Stomach (tissue), 9 donors: ENCODE data around the gene GRM4. TPM values are rescaled to one million over a fixed set of nuclear protein-coding genes. Genes with fewer than 3 reads are reported as not detected.

Experiments used
- DNase-seq, 2 donors: peaks; one replicate each; pipeline versions ENCODE4 v3.0.0 to v3.0.0-alpha.2; 2013 to 2019
- H3K27ac ChIP-seq, 5 donors: fragments of 200-600 bp in 4 of 5; sonication (generic) in 4 of 5; one replicate each; pipeline ENCODE4 v1.5.1; 2013 to 2019; ENCODE audit warnings: mild to moderate bottlenecking in 1 of 5, moderate library complexity in 1 of 5
- H3K27me3 ChIP-seq, 3 donors: fragments of 200-600 bp; sonication (generic); one replicate each; pipeline ENCODE4 v1.5.1; 2017 to 2019; ENCODE audit warnings: mixed run types in 1 of 3
- H3K36me3 ChIP-seq, 4 donors: fragments of 200-600 bp; sonication (generic); 1 replicate in 3 of 4; 2 replicates in 1 of 4; pipeline ENCODE4 v1.5.1; 2016 to 2019
- H3K4me1 ChIP-seq, 4 donors: fragments of 200-600 bp; sonication (generic); one replicate each; pipeline ENCODE4 v1.5.1; 2016 to 2019
- H3K4me3 ChIP-seq, 4 donors: fragments of 200-600 bp; sonication (generic) in 3 of 4; one replicate each; pipeline ENCODE4 v1.5.1; 2016 to 2019; ENCODE audit warnings: mild to moderate bottlenecking in 1 of 4
- H3K9me3 ChIP-seq, 4 donors: fragments of 200-600 bp; sonication (generic); one replicate each; pipeline ENCODE4 v1.5.1; 2016 to 2019
- CTCF ChIP-seq, 7 experiments: fragments of 450-650 bp in 4 of 7; fragments of 200-600 bp in 3 of 7; sonication (generic) in 3 of 7; IDR thresholded peaks; one replicate each; pipeline ENCODE4 v1.5.1; 2016 to 2019; ENCODE audit warnings: antibody characterized with exemption in 7 of 7, control low read depth in 2 of 7, mild to moderate bottlenecking in 1 of 7
- EP300 ChIP-seq: sonication (generic); formaldehyde crosslinking; IDR thresholded peaks from one replicate; pipeline ENCODE4 v1.6.1; 2017; ENCODE audit warnings: antibody characterized with exemption
- POLR2A ChIP-seq, 4 donors: fragments of 450-650 bp; IDR thresholded peaks; one replicate each; pipeline ENCODE4 v1.6.1; 2016; ENCODE audit warnings: antibody characterized with exemption in 4 of 4, control low read depth in 2 of 4, mild to moderate bottlenecking in 1 of 4, moderate library complexity in 1 of 4
- POLR2AphosphoS5 ChIP-seq, 3 donors: sonication (generic); formaldehyde crosslinking; IDR thresholded peaks; one replicate each; pipeline ENCODE4 v1.6.1; 2016; ENCODE audit warnings: antibody characterized with exemption in 3 of 3
- WGBS, 5 donors: extraction: QIAGEN DNeasy Blood & Tissue Kit in 3 of 5; methylation state at CpG; one replicate each; pipeline versions ENCODE4 v1.1.5 to v1.1.7; 2013 to 2018; 5-methylcytosine and 5-hydroxymethylcytosine counted together
- intact Hi-C: fragments of 100-400 bp; cut with DNase I; formaldehyde crosslinking; loops from one replicate; pipeline ENCODE4 v1.15.1; 2023; ENCODE audit warnings: low total_unique reads
- polyA plus RNA-seq, 3 donors: library from polyadenylated mRNA; stranded (reverse); fragments of 200-250 nt; gene quantifications; one replicate each; pipeline ENCODE4 v1.2.3, GENCODE V29; 2013
- total RNA-seq, 5 donors: library from RNA; depleted of rRNA; stranded (reverse); fragments of >200 nt; gene quantifications; one replicate each; pipeline versions ENCODE4 v1.1.0 to v1.2.3, GENCODE V29; 2014 to 2016
- donor health status: healthy with polysubstance abuse.
- donor health status: Bipolar disorder and iron deficiency.
- donor health status: healthy.

Gene GRM4
- total and polyA plus RNA-seq, 8 donors: 0.55 TPM; not detected in 7

DNA sequence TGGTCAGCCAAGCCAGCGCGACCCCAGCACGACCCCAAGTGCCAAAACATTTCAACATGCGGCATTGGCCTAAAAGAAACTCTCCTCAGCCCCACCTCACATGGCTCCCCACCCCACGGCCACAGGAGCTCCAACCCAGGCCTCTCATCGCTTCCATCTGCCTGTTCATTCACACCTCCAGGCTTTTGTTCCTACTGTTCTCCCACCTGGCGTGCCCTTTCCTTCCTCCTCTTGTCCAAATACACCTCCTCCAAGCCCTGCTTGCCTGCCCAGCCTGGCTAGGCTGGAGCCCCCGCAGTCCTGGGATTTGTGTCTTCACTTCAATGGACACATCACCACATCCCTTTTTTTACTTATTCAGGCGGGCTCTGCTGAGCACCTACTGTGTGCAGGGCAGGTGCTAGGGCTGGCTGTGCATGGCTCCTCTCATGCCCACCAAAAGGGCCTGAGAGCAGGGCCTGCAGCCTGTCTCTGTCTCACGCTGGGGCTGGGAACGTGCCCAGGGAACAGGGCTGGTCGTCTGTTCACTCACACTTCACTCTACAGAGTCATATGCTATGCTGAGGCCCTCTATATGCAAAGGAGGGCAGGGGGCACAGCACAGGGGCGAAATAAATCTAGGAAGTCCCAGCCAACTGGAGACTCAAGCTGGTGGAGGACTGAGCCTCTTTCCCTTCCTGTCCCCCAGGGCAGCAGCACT is 61.1 kb downstream of the GRM4 start:
- Histone ChIP-seq H3K4me1 (no peaks in the 10 kb centered on the region), H3K27ac (no peak overlapping the region), H3K27me3 (peaks cover 0 to 4% (median 0%) of the 10 kb centered on the region in 3 donors), H3K36me3 (no peaks in the 10 kb centered on the region), H3K4me3 (no peak overlapping the region), H3K9me3 (no peaks in the 10 kb centered on the region)
- DNase-seq: no peak
- WGBS, 5 donors: 63 to 70% (median 64%) methylated on average over 13 of the region's 13 CpGs
- intact Hi-C loops: no loop called here
- TF ChIP-seq EP300: no peak
- no peak for TF ChIP-seq CTCF (IDR thresholded peaks at IDR 0.05)
- TF ChIP-seq POLR2AphosphoS5 (IDR thresholded peaks at IDR 0.05): no peak
- TF ChIP-seq POLR2A (IDR thresholded peaks at IDR 0.05): no peak

- intact Hi-C loops: no loop called here
- TF ChIP-seq EP300: no peak
- TF ChIP-seq POLR2AphosphoS5 (IDR thresholded peaks at IDR 0.05): no peak
- TF ChIP-seq POLR2A (IDR thresholded peaks at IDR 0.05): no peak
- no peak for TF ChIP-seq CTCF (IDR thresholded peaks at IDR 0.05)
- DNase-seq: no peak
- Histone ChIP-seq H3K36me3 (no peaks in the 10 kb centered on the region), H3K27me3 (peaks cover 0 to 4% (median 0%) of the 10 kb centered on the region in 3 donors), H3K4me3 (no peak overlapping the region), H3K4me1 (no peaks in the 10 kb centered on the region), H3K27ac (no peak overlapping the region), H3K9me3 (no peaks in the 10 kb centered on the region)
- WGBS, 5 donors: 72 to 82% (median 78%) methylated on average over 25 of the region's 25 CpGs
Observed at GRCh38 chr6:34082864-34083626, 62.8 kb downstream of the GRM4 start.

DNA sequence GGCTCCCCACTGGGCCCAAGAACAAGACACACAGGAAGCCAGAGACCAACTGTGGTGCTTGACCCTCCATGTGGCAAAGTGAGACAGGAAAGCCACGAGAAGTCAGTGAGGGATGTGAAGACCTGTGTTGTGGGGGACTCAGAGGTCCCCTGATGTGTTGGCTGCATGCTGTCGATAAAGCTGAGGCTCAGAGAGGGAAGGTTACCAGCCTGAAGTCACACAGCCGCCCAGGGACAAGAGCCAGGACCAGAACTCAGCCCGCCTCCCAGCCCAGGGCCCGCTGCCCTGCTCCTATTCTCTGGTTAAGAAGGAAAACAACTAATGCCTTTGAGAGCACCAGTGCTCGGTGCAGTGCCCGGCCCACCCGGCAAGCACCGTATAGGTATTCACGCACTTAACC is 63.5 kb downstream of the GRM4 start:
- 83 to 90% (median 86%) methylated on average over 9 to 10 of the region's 10 CpGs for whole genome bisulfite sequencing, 5 donors
- no peak for TF ChIP-seq POLR2AphosphoS5 (IDR thresholded peaks at IDR 0.05)
- TF ChIP-seq EP300: no peak
- TF ChIP-seq CTCF (IDR thresholded peaks at IDR 0.05): no peak
- peaks cover 0 to 10% (median 0%) of the 10 kb centered on the region in 3 donors for H3K27me3 ChIP-seq
- no peaks in the 10 kb centered on the region for H3K36me3 ChIP-seq
- H3K4me1 ChIP-seq: no peaks in the 10 kb centered on the region
- DNase-seq: no peak
- H3K4me3 ChIP-seq: no peak overlapping the region
- H3K9me3 ChIP-seq: no peaks in the 10 kb centered on the region
- intact Hi-C loops: no loop called here
- H3K27ac ChIP-seq: no peak overlapping the region

DNA sequence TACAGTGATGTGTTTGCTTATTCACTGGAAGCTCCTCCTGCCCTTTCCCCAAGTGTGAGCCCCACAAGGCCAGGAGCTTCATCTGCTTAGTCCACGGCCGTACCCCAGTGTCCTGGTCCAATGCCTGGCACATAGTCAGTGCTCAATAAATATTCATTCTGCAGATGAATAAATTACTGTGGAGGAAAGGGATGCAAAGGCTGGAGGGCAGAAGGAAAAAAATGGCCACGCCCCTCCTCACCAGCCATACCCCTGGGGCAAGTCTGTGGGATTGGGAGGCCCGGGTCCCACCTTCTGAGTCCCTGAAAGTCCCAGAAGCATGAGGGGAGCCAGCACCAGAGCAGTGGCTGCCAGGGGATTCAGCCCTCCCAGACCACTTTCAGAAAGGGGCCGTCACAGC is 65.5 kb downstream of the GRM4 start:
- H3K27ac ChIP-seq: no peak overlapping the region
- intact Hi-C loops: no loop called here
- no peak overlapping the region for H3K4me3 ChIP-seq
- no peaks in the 10 kb centered on the region for H3K36me3 ChIP-seq
- WGBS, 5 donors: 54 to 86% (median 76%) methylated on average over 4 to 5 of the region's 5 CpGs
- no peaks in the 10 kb centered on the region for H3K9me3 ChIP-seq
- TF ChIP-seq CTCF (IDR thresholded peaks at IDR 0.05) (no peak), EP300 (no peak), POLR2AphosphoS5 (IDR thresholded peaks at IDR 0.05) (no peak), POLR2A (IDR thresholded peaks at IDR 0.05) (no peak)
- H3K27me3 ChIP-seq: peaks cover 0 to 12% (median 0%) of the 10 kb centered on the region in 3 donors
- H3K4me1 ChIP-seq: no peaks in the 10 kb centered on the region
- DNase-seq: no peak
